NCI-H2227 (cell line): ENCODE results near the gene SLC35D1.

Experiments
- DNase-seq: peaks from one replicate; lab custom pipeline; 2025; ENCODE audit not compliant: unreplicated experiment; lab: John Stamatoyannopoulos, UW

Gene SLC35D1

DNA sequence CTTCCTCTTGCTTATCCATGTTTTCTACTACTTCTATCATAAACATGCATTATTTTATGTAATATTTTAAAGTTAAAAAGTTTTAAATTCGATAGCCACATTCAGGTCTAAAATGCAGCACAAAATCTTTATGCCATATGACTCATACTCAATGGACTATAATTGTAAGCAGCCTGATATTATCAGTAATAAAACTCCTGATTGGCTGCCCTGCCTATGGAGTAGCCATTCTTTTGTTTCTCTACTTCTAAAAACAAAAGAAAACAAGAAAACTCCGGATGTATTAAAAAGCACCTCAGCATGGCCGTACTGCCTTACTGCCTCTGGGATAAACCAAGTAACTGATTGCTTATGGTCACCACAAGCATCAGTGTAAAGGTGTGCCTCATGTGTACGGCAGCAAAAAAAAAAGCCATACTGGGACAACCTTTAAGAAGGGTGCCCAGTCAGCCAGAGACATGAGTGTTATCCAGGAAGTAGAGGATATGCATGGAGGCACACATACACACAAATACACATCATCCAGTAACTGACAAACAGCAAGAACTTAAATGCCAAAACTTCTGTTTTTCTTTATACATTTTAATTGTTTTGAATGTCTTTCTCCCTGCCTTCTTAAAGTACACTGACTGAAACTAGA lies 9.2 kb downstream of the SLC35D1 start:
- no peak for DNase-seq

DNA sequence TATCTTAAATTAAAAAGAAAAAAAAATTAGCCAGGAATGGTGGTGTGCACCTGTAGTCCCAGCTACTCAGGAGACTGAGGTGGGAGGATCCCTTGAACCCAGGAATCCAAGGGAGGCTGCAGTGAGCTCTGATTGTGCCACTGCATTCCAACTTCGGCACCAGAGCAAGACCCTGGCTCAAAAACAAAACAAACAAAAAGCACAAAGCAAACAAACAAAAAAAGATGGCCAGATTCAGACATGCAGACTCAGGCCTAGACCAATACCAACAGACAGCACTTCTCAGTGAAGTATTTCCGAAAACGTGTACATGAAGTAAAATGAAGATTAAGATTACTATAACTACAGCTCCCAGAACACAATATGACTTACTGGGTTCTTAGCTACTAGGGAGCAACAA lies 10.6 kb downstream of the SLC35D1 start:
- DNase-seq: no peak

DNA sequence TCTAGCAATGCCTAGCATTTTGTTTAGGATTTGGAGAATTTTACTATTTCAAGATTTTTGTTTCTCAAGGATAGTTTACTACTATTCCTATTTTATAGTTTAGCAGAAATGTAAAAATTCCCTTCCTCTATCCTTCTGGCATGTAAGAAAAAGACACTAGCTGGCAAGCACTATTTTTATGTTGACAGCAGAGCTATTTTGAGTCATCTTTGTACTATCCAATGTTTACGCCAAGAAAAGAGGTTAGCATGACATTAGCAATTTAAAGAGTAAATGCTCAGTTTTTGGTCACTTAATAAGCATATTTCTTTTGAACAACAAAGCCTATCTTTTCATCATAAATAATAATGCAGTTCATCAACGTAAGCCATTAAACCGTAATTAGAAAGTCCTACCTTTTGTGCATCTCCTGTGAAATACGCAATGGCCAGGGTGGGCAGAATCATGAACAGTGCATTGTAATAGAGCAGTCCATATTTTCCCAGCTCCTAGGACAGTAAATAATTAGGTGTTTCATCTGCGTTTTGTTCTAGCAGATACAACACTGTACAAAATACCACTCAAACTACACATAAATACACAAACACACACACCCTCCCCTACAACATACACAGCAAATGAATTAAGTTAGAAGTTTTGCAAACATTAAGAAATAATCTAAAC lies 12.0 kb downstream of the SLC35D1 start:
- DNase-seq: no peak

DNA sequence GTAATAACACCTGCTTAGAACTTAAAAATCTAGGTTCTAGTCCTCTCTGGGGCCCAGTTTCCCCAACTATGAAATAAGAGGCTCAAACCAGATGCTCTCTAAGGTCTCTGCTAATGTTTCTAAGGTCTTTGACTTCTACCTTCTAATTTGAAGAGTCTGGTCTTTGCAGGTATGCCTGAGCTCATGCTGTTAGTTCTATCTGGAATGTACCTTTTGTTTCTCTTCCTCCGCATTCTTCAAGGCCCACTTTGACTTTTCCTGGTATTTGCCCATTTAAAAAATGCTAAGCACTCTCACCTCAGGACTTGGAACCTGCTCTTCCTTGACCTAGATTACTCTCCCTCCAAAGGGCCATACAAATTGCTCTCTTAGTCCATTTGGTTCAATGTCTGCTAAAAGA lies 13.5 kb downstream of the SLC35D1 start:
- DNase-seq: no peak

DNA sequence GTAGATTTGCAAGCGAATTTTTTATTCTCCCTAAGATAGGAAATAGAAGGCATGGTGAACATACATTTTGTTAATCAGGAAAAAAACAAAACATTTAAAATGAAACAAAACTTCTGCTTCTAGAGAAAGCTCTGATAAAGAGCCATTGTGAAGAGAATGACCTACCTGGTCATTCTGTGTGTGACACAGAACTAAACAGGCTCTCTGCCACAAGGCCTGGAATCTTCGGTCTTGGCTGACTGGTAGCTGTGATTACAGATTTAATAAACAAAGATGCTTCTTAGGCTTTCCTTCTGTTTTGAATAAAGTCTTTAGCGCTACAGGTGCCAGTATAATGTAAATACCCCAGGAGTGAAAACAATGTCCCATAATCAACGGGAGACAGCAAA lies 22.1 kb downstream of the SLC35D1 start:
- DNase-seq: no peak

DNA sequence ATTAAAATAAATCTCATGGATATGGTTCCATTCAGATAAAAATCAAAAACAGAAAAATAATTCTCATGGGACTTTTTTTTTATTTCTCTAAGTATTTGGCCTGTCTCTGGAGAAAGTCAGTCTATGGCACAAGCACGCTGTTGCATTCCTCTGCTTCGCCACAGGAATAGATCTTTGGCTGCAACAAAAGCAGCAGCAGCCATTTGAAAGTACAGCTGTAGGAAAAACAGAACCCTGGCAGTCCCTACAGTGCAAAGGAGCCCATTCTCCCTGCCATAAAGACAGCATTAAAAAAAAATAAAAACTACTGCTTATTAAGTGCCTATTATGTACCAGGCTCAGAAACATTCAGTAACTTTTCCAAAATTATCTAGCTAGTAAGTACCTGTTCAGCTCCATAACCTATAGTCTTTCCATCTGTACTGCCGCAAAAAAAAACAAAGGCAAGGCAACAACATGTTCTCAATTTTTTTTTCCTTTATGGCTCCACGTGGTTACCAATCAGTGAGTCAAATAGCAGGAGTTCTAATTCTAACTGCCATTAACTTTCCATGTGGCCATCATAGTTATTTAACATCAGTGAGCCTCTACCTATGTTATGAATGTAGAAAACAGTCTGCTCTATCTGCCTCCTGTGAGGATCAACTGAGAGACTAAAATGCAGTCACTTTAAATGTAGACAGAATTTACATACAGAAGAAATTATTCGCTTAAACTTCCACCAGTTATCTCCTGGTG lies 22.7 kb downstream of the SLC35D1 start:
- no peak for DNase-seq

DNA sequence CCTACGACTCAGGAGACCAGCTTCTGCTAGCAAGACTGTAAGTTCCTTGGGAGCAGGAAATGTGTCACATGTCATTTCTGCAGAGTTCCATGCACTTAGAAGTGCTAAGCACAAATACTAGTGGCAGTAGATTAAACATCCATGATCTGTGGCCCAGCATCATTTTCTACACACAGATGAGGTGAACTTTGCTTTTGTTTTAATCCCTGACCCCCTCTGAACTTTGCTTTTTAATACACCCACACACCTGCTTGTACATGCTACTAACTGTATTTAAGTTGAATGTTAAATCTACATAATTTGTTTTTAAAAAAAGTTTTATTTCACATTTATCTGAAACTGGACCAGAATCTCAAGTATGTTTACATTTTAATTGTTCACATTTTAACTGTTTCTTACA lies 24.5 kb downstream of the SLC35D1 start:
- no peak for DNase-seq

DNA sequence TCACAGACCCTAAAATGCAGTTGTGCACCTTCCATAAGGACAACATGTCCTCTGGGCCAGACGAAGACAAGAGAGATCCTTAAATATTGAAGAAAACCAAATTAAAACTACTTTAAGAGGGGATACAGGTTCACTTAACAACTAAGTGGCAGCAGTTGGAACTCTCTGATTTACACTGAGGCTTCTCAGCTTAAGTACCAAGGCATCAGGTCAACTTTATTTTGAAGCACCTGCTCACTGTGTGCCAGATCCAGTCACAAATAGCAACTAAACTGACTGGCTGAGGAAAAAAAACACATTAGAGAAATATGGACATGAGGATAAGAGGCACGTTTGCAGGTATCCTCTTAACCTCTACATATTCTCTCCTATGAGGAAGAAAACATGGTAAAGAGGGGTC lies 33.2 kb downstream of the SLC35D1 start:
- DNase-seq: no peak

DNA sequence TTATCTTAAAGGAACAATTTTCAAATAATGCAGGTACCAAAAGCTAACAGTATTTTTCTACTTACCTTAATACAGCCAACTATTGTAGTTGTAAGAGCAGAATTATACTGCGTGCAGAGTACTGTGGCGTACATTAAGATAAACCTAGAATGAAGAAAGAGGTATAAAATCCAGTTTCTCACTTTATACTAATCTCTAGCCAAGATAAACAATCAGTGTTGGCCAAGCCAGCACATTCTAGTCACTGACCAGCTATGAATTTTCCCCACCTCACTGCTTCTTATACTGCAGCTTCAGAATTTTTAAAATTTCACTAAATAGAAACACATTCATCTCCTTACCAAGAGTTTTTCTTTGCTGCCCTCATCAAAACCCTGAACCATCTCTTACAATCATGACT lies 33.6 kb downstream of the SLC35D1 start:
- DNase-seq: no peak

DNA sequence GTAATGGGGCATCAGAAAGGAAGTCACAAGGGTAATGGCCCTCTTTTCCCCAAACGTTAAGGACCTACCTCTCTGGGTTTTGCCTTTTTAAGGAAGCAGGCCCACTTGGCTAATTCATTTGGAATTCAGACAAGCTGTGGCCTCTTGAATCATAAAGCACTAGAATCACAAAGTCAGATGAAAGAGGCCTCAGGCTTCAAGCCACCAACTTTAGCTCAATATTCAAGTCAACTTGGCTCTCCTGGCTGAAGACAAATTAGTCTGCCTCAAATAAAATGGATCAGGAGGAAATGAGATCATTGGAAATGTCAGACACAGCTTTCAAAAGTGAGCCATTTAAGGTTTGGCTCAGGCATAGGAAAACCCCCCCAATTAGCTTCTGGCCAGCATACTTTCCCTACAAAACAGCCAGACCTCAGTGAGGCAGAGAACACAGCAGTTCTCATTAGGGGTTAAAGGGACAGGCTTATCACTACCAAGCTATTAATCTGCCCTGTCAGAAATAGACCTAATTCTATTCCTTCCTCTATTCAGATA lies 34.3 kb downstream of the SLC35D1 start:
- DNase-seq: no peak

DNA sequence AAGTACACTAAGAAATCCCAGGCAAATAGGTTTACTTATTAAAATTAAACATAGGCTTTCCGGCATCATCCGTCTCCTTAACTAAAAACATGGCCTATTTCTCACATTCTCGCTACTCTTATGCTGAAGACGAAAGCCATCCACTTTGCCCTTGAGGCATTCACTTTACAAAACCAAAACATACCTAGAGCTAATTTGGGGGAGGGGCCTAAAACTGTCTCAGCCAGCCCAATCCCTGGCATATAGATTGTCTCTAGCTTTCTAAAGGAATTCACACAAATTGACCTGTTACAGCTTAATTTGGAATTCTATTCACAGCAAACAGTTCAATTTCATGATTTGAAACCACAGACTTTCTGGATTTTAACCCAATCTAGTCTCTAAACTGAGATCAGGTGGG lies 34.8 kb downstream of the SLC35D1 start:
- DNase-seq: no peak

DNA sequence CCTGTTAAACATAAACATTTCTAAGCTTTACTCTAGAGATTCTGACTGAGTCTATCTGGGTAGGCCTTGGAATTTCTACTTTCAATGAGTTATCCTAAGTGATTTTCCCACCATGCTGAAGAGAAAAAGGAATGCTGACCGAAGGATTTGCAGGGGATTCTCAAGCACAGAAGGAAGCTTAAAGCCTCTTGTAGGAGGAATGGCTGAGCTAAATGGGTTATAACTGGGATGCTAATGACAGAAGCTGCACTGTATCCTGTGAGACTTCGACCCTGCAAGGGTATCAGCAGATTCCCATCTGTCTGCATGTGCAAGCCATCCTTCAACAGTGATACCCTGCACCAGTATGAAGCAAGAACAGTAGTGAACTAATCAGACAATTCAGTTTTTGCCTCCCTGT lies 35.4 kb downstream of the SLC35D1 start:
- DNase-seq: no peak

DNA sequence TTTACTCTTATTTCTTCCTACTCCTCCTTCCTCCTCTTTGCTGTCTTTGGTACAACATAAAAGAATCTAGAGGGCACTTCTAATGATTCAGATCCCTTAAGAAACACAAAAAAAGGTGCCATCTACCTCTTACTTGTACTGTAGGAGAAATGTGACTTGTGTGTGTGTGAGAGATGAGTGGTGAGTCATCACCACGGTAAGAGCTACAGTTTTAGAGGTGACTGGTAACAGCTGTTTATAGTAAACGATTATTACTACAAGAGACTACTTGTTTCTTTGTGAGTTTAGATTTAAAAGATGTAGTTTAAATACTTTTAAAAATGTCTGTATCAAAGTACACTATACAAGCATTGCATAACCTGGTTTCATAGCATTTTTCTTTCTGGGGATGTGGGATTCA lies 40.4 kb downstream of the SLC35D1 start:
- DNase-seq: no peak

DNA sequence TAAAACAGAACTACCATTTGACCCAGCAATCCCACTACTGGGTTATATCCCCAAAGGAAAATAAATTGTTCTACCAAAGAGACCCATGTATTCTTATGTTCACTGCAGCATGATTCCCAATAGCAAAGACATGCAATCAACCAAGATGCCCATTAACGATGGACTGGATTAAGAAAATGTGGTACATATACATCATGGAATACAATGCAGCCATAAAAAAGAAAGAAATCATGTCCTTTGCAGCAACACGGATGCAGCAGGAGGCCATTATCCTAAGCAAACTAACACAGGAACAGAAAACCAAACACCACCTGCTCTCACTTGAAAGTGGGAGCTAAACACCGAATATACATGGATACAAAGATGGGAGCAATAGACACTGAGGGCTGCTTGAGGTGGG lies 44.2 kb downstream of the SLC35D1 start:
- no peak for DNase-seq

DNA sequence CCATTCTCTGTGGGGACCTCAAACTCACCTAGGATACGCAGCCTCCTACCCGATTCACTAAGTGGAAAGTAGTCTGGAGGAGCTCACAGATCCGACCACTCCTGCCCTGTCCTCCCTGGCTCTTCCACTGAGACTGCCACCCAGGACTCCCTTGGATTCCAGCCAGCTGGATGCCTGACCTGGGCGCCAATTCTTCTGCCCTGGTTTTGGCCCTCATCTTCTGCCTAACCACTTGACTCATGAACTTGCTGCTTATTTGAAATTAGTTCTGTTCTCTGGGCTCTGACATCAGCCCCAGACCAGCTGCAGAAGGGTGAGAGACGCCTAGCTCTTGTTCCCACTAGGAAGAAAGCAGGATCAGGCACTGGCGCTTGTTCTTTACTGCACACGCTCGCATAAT lies 48.9 kb downstream of the SLC35D1 start:
- DNase-seq: no peak

DNA sequence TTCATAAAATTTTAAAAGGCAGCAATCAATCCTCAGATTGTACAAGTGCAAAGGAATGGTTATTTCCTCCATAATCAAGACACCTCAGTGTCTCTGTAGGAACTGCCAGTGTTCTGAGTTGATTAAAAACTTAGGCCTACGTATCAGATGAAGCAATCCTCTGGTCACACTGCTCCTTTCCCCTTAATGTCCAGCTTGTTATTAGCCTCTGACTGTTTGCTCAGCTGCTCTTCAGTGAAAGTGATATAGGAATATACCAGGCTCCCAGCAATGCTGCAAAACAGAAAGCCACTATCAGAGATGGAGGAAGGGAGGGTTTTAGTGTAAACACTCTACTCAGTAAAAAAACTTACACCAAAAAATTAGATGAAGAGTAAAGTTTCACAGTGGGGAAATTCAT lies 49.8 kb downstream of the SLC35D1 start:
- DNase-seq: no peak

DNA sequence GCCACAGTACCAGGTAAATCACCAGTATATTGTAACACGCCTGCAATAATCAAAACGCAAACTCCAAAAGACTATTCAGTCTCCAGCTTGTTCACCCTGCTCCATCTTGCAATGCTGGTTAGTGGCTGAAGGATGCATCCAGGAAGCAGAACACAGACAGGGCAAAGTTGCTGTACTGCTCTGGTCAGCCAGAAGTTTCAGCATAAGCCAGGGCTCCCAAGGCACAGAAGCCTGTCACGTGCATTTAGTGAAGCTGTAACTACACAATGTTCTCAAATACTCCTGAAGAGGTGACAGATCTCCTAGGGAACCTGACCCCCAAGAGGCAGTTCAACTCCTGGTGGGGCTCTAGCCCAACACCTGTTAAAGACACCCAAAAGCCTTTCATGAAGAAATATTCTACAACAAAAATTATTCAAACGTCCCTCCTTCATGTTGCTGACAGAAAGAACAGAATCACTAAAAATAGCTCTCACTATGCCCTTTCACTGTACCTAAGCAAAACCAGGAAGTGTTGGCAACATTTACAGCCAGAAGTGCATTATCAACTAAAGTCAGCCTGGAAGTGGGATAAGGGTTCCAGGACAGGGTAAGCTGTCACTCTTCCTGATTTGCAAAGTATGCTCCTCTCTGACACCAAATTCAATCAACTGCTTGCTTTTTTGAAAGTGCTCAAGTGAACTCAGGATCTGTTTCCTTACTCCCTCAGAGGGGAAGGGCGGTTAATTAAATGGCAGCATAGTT lies 52.1 kb downstream of the SLC35D1 start:
- DNase-seq: no peak

DNA sequence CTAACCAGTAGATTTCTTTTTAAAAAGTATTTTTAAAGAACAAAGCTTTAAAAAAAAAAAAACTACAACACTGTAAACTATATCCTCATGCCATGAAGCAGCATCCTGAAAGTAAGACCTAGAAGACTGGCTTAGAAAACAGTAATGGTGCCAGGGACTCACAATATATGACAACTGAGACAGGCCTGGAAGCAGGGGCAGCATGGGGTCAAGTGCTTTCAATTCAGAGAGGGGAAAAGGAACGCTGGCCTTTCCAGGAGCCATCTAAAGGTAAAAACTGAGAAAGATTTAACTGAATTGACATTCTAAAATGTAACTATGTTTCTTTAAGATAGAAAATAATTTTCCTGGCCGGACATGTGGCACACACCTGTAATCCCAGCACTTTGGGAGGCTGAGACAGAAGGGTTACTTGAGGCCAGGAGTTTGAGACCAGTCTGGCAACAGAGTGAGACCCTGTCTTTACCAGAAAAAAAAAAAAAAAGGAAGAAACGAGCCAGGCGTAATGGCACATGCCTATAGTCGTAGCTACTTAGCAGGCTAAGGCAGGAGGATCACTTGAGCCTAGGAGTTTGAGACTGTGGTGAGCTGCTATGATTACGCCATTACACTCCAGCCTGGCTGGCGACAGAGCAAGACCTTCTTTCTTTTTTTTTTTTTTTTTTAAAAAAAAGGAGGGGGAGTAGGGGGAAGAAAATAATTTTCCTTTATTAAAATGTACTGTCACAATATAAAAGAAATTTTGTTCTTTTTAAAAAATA lies 54.1 kb downstream of the SLC35D1 start:
- DNase-seq: peak; percentile 36

DNA sequence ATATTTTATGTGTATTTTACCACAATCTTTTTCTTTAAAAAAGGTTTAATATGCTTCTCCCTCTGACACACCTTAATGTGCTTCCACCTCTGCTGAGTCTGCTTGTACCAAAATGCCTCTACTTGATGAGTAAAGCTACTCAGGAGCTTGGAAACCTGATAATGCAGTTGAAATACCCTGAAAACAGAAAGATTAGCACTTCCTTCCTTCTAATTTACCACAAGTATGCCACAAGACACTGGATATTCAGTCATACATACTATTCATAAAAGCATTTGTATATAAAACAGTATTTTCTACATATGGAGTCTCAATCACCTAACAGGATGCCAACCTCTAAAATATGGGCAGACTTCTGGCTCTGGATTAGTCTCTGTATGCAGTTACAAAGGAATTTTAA lies 55.0 kb downstream of the SLC35D1 start:
- DNase-seq: no peak

DNA sequence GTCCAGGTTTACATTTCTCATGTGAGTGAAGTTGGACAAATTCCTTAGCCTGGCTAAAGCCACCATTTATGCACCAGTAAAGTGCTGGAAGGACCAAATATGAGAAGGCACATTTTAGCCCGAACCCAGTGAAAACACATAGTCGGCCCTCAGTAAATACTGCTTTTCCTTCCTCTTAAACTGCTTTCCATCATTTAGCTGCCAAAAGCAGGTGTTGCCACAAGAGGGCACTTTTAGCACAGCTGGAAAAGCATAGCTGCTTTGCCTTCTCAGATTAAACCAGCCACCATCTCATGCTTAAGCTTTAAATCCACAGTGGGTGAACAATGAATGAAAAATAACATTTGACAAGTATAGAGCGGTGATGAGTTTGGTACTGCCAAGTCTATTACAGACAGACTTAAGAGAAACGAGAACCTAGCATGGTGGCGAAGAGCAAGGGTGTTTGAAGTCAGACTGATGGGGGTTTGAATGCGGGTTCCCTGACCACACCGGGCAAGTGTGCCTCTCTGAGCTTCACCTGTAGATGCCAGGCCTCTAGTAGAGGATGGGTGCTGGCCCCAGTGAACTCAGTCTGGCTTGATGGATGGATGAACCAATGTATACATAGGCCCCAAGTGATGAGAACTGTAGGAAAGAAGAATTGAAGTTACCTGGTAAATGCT lies 57.8 kb downstream of the SLC35D1 start:
- DNase-seq: peak; percentile 75
